NCI-H524 treated with DMSO at 0.1 percent for 48 hours (cell line): ENCODE results near the gene WASF1.
"Not testable (repeated sequence)": the region's sequence is repeated elsewhere in the genome, so short reads cannot be mapped to it uniquely, and the experiment has no call there.

Experiments used
- DNase-seq: peaks from one replicate; lab custom pipeline; 2025; lab: John Stamatoyannopoulos, UW

WASF1 gene

DNA sequence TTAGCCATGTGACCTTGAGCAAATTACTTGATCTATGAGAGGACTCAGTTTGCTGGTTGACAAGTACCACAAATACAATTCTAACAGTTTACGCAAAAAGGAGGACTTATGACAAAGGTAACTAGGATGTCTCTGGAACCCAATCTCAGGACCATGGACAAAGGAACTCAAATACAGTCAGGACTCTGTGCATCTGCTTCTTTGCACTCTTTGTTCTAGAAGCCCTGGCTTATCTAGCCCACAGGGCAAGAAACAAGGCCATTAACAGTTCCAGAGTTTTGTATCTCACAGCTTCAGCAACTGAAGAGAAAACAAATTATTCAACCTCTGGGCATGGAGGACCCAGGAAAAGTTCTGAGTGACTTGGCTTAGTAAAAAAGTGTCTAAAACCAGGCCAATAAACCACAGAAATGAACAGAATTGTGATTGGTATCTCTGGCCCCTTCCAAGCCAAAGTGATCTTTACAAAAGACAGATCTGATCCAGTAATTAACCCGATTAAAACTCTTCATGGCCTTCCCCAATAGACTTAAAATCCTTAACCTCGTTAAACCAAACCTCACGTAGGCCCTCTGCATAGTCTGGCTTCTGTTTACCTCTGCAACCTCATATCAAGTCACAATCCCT is 5.9 kb downstream of the WASF1 start:
- DNase-seq, result no peak

DNA sequence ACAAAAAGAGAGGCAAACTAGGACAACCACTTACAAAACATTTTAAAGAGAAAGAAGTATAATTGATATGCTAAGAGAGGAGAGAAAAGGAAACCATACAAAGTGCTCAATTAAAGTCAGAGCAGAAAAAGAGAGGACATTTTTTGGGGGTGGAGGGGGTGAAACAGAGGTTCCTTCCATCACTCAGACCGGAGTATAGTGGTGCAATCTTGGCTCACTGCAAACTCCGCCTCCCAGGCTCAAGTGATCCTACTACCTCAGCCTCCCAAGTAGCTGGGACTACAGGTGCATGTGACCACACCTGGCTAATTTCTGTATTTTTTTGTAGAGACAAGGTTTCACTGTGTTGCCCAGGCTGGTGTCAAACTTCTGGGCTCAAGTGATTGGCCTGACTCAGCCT is 9.4 kb downstream of the WASF1 start:
- no peak for DNase-seq

DNA sequence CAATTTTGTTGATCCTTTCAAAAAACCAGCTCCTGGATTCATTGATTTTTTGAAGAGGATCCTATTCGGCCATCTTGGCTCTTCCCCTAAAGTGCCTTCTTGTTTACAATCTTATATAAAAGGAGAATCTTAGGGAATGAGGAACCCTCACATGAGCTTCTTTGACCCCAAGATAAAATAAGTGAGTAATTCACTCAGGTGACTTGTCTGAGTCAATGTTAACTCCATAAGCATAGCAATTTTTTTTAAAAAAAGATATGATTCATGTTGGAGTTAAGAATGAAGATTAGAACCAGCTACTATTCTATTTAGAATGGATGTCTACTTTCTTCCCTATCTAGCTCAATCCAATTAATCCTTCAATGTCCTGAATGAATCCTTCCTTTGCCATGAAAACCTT is 21.0 kb downstream of the WASF1 start:
- no peak for DNase-seq

DNA sequence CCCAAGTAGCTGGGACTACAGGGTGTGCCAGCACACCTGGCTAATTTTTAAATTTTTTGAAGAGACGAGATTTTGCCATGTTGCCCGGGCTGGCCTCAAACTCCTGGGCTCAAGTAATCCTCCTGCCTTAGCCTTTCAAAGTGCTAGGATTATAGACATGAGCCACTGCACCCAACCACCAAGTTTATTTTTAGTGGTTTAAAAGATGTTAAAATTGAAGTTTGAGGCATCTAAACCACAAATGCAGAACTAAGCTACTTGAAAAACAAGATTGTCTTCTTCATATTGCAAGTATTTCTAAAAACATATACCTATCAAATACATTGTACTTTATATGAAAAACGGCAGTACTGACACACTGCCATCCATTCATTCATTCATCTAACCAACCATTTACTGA is 31.6 kb downstream of the WASF1 start:
- DNase-seq, result no peak

DNA sequence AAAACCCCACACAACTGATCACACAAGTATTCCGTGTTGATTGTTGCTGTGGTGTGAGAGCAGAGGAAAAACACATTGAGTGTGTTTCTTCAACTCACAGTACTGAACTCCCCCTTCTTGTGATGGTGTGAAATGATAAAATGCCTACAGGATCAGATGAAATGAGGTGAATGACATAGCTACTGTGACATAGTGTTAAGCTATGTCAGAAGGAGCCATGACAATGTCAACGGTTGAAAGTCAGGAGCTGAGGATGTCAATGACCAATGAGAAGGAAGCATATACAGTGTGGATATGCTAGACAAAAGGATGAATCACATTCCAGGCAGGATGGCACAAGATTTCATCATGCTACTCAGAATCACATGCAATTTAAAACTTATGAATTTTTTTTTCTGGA is 38.8 kb downstream of the WASF1 start:
- no peak for DNase-seq

DNA sequence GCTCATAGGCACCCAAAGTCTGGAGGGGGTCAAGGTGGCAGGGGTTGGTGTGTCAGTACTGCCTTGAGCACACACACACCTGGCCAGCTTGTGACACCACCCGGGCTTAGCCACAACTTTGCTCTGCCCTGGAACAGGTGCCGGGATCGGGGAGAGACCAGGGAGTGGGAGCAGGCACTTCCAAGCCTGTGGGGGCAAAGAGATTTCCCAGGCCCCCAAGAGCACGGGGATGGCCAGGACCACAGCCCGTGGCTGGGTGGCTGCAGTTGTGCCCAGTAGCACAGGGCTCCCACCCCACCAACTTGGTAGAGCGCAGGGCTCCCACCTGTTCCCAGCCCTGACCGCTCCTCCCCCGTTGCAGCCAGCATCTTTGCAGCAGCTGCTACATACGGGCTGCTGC is 40.4 kb downstream of the WASF1 start:
- no peak for DNase-seq

DNA sequence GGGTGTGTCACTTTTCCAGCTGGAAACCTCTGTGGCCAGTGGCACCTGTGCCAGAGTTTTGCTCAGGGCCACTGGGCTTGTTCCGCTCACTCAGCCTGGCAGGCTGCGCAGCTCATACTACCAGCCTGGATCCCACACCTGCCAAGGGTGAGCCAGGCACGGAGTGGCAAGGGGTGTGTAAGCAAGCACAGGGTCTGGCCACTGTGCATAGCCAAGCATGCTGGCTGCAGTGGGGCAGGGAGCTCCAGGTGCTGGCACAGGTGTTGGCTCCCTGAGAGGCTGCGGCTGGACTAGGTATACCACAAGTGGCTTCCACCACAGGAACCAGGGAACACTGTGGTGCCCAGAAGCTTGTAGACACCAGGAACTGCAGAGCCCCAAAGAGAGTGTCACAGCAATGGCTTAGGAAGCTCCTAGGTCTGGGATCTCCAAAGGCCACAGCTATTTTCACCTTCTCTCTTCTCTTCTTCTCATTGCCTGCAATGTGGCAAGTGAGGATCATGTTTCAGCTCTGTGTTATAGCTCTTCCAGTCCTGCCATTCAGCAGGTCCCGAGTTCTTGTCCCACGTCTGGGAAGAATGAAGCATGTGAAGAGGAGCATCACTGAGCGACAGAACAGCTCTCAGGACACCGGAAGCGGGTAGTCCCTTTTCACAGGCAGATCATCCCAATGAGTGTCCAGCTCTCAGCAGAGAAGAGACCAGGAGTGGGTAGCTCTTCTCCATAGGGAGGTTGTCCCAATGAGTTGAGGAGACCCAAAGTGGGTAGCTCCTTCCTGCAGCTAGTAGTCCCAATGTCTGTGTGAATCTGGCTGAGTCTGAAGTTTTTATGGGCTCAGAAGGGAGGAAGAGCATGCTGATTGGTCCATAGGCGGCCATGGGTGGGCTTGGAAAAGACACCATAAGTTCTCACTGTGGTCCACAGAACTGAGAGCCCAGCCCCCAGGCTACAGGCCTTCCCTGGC is 41.3 kb downstream of the WASF1 start:
- DNase-seq, result no peak

DNA sequence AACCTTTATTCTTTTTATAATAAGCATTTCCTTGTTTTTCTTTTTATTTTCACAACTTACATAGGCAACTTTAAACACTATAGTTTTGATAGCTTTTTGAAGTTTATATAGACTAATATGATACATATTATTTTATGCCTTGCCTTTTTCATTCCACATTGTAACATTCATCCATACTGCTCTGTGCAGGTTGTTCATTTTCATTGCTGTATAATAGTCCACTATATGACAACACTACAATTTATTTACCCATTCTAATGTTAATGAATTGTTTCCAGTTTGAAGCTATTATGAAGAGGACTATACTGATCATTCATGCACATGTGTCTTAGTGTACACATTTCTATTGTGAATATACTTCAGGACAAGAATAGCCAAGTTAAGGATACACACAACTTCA is 49.1 kb downstream of the WASF1 start:
- DNase-seq, result no peak

DNA sequence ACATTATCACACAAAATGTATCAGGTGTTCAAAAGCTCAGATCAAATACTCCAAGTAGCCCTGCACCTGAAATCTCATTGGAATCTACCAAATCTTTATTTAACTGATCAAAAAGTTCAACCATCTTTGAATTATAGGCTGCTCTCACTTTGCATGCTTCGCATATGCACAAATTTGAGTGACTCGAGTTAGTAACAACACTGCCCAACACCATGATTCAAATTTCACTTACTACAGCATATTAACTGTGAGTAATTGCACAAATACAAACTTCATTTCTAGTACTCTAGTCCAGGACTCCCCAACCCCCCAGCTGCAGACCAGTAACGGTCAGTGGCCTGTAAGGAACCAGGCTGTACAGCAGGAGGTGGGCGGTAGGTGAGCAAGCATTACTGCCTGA is 51.1 kb downstream of the WASF1 start:
- no peak for DNase-seq

DNA sequence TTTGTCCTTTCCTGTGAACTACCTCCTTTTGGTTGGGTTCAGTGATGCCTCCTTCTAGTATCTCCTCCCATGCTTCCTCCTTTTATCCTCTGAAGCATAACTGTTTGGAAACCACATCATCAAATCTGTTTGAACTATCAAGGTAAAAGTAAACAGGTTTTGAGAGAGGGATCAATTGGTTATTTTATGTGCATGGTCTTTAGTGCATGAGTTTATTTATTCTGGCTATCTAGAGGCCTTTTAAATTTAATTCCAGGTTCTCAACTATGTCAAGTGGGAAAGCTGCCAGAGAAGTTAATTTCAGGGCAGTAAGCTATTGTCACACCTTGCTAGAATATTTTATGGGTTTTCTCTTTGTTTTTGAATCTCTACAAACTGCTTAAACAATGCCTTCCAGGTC is 54.1 kb downstream of the WASF1 start:
- DNase-seq, result no peak

DNA sequence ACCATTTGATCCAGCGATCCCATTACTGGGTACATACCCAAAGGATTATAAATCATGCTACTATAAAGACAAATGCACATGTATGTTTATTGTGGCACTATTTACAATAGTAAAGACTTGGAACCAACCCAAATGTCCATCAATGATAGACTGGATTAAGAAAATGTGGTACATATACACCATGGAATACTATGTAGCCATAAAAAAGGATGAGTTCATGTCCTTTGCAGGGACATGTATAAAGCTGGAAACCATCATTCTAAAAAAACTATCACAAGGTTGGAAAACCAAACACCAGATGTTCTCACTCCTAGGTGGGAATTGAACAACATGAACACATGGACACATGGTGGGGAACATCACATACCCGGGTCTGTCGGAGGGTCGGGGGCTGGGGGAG is 57.8 kb downstream of the WASF1 start:
- DNase-seq, result not testable (repeated sequence)

DNA sequence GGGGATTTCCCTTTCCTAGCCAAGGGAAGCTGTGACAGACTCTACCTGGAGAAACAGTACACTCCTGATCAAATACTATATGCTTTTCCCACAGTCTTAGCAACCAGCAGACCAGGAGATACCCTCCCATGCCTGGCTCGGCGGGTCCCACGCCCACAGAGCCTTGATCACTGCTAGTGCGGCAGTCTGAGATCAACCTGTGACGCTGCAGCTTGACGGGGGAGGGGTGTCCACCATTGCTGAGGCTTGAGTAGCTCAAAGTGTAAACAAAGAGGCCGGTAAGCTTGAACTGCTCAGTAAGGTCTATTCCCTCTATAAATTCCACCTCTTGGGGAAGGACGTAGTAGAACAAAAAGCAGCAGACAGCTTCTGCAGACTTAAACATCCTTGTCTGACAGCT is 63.2 kb downstream of the WASF1 start:
- no peak for DNase-seq

DNA sequence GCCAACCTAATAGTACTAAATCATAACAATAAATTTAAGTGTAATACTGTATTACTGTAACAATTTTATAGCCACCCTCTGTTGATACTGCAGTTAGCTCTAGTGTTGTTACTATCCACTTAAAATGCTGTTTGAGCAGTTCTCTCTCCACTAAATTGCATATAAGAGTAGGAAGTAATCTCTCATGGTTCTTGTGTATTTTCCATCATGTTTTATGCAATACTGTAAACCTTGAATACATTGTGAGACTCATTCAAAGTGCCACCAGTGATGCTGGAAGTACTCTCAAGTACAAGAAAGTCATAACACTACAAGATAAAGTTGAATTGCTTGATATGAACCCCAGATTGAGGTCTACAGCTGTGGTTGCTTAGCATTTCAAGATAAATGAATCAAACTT is 65.5 kb downstream of the WASF1 start:
- DNase-seq, result no peak

DNA sequence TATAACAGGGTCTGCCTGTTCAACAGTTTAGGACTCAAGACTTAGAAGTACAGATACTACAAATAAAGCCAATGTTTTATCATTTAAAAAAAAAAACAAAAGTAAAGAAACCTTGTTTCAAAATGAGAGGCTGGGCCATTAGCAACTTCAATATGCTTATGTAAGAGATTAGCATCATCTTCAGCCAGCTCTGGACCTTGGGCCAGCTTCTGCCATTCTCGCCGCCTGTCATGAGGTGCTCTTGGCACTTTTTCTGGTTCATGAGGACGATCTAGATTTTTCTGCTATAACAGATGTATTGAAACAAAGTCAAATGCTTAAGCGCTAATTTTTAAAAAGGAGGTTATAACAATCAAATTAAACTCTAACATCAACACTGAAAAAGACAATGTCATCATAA is 74.2 kb downstream of the WASF1 start:
- no peak for DNase-seq

DNA sequence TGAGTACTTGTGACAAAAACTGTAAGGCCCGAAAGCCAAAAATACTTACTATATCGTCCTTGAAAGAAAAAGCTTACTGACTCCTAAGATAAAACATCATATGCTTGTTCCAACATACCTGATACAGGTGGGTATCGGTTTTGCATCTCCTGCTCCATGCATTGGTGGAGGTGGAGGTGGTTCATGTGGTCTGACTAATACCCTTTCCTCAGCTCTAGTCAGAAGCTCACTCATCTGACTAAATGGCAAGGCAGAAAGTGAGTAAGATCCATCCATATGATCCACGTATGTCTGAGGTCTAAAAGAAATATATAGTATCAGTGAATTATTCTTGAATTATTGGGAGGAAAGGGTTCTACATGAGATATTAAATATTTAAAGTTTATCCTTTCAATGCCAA is 76.2 kb downstream of the WASF1 start:
- DNase-seq, result no peak

DNA sequence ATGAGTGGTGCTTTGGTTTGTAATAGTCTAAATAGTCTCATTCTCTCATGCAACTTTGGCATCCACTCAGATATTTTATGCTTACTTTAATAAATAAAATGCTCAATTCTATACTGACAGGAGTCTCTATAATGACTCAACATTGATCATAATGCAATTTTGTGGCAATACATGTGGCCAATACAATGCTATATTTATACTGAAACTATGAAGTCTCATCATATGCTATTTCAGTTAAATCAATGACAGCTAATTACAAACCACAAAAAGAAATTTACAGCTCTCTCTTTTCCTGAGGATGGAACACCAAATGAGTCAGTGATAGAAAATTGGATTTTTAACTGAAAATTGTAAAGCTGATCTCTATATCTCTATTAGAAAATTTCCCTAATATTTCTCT is 77.1 kb downstream of the WASF1 start:
- DNase-seq, result no peak

DNA sequence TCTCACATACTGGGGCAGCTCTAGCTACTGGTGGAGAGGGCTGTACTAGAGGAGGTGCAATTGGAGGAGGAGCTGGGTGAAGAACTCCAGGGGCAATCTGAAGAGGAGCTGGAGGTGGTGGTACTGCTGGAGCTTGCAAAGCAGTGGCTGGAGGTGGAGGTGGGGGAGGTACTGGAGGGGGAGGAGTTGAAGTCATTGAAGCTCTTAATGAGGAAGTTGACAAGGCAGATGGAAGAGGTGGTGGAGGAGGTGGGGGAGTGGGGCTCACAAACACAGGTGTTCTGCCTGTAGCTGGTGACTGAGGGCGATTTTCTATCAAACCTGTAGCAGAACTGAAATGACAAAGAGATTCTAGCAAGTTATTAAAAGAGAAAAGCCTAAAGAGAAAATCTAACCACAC is 77.6 kb downstream of the WASF1 start:
- DNase-seq, result no peak

DNA sequence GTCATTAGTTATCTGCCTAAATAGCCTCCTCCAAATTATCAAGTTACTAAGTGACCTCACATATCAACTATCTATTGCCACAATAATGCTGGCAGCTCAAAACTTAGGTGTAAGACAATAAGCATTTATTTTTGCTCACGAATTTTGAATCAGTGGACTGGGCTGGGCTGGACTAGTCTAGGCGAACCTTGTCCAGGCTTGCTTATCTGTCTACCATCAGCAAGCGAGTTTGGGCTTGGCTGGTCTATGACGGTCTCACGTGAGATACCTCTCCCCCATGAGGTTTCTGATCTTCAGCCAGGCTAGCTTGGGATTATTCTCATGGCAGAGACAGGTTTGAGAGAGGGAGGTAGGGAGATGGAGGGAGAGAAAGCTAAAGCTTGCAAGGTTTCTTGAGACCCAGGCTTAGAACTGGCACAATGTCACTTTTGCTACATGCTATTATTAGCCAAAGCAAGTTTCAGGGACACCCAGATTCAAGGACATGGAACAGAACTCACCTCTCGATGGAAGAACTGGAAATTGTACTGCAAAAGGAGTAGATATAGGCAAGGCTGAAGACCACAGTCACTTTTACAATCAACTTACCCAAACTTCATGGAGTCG is 80.9 kb downstream of the WASF1 start:
- no peak for DNase-seq

DNA sequence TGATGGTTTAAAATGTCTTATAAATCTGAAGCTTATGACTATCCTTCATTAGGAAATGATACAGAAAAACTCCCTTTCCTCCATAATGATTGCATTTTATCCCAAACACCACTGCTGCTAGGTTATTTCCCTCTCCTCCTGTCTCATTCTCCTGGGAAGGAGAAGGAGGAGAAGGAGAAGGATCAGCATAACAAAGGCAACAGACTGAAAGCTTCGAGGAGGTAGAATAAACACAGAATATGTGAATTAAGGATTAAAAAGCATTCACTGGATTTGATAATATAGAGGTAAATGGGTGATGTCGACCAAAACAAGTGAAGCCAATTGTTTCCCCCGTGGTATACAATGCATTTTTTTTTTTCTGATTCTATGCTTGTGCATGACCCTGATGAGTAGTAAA is 82.0 kb downstream of the WASF1 start:
- DNase-seq, result no peak

DNA sequence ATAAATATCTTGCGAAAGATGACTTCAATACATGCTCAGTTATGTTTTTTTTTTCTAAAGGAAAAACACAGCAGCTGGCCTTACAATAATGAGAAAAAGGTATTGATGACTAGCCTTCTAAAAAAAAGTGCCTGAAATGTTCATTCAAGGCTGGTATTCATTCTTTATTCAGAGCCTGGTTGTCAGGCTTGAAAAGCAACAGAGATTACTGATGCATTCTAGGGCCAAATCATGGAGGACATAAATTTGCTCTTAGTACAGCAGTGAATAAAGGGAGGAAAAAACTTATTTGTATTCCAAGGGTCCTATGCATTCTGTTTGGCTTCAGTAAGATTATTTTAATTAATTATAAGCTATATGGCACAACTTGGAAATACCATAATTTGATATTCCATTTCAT is 83.5 kb downstream of the WASF1 start:
- DNase-seq, result no peak

DNA sequence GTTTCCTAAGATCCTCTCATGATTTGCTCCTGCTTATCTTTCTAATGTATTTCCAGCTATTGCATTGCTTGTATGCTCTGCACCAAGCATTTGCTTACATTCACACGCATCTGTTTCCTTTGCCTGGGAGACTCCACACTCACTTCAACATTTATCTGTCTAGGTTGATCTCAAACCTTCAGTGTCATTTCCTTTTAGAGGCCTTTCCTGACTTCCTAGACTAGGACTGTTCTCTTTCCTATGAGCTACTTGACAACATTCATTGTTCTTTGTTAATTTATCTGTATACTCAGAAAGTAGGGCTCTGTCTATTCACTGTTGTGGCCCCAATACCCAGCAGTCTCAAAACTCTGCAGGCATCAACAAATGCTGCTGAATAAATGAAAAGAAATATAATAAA is 84.4 kb downstream of the WASF1 start:
- no peak for DNase-seq

DNA sequence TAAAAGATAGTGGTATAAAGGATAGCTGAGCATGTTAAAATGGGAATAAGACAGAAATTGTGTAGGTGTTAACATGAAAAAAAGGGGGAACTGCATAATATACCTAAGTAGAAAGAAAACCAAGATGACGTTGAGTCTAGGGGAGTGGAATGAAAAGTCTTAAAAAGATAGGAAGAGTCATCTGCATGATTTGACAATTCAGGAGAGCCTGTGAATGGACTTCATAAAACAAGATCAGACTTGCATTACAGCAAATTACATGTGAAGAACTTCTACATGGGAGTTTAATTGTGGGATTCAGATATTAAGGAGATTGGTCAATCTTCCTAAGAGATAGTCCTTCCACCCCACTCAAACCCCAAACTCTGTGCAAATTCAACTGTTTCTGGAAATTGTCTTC is 85.5 kb downstream of the WASF1 start:
- no peak for DNase-seq

DNA sequence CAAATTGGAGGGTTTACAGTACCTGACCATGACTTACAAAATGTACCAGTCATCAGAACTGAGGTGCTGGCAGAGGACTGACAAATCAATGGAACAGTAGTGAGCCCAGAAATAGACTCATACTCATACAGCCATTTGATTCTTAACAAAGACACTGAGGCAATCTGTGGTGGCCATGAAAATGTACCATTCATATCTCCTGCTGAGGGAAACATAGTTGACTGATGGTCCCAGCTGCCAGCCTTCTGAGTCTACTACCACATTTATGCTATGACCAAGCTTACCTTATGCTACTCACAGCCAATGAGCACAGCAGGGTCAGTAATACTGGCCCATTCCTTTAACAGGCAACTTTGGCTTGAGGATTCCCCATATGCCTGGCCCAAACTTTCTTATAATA is 88.6 kb downstream of the WASF1 start:
- no peak for DNase-seq
